ENCODE results near the gene RPN2.

The RPN2 gene

GRCh38 chr20:37243076-37243936 lies 64.2 kb downstream of the RPN2 start:
- DNase-seq (ENCODE audit: low read depth) = no peak

DNA sequence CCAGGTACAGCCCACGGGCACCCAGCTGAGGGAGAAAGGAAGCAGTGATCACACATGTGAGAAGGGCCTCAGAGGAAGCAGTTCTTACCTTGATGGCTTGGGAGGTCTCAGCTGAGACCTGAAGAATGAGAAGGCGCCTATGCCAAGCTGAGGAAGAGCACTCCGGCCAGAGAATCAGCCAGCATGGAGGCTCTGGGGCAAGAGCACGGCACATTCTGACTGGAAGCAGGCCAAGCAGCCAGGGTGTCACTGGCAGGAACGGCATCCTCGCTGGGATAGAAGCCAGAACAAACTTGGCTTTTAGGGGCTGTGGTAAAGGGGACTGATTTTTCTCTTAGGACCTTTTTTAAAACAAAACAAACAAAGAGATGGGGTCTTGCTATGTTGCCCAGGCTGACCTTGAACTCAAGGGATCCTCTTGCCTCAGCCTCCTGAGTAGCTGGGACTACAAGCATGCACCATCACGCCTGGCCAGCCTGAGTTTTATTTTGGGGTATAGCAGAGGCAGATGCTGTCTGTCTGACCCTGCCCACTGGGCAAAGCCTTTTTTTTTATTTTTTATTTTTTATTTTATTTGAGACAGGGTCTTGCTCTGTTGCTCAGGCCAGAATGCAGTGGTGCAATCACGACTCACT lies 64.9 kb downstream of the RPN2 start:
- DNase-seq (ENCODE audit: low read depth) = no peak

- no peak for DNase-seq (ENCODE audit: low read depth)
Observed at GRCh38 chr20:37244572-37244957, 65.4 kb downstream of the RPN2 start.

DNA sequence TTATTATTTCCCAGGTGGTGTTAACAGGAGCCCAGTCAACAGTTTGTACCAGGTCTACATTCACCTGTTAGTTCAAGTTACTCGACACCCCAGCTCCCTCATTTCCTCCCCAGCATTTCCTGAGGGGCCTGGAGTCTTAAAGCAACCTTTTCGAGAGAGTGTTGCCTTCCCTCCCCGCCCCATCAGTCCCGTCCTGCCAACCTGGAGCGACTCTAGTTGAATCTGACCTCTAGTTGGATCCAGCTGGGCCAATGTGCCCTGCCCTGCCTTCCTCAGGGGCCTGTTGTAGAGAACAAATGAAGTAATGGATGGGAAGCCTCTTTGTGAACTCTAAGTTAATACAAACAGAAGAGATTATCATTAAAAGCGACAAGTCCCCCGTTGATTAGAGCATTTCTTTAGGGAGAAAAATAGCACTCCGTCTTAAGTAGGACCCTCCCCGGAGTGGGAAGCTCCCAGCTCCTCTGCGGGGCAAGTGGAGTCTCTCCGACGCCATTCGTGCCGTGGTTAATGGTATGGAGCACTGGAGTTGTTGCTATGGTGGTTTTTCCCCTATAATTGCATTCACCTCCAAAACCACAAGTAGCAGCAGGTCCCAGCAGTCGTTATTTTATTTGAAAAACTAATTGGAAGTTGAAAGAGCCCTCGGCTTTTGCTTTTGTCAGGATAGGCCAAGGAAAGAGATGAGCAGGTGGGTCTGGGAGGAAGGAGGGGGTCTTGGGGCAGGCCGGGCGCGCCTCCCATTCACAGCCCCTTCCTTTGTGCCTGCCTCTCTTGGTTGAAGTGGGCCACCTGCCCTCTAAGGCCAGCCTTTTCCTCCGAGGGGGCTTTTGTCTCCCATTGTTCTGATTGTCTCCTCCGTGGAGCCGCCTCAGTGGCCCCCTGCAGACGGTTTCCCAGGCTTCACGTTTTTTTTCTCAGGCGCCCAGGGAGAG lies 66.4 kb downstream of the RPN2 start:
- DNase-seq (ENCODE audit: low read depth) = no peak

DNA sequence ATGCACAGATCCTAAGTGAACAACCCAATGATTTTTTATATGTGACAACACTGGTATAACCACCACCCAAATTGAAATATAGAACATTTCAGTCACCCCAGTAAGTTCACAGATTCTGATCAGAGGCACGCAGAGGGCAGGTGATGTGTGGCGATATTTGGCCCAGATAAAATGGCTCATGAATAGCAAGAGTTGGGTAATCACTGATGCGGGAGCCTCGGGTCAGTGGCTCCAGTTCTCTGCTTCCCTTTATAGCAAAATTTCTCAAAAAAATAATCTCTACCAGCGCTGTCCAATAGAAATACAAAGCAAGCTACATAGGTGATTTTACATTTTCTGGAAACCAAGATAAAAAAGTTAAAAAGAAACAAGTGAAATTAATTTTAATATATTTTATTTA lies 67.6 kb downstream of the RPN2 start:
- no peak for DNase-seq (ENCODE audit: low read depth)

GRCh38 chr20:37247547-37247946 lies 68.4 kb downstream of the RPN2 start:
- DNase-seq (ENCODE audit: low read depth) = no peak

DNA sequence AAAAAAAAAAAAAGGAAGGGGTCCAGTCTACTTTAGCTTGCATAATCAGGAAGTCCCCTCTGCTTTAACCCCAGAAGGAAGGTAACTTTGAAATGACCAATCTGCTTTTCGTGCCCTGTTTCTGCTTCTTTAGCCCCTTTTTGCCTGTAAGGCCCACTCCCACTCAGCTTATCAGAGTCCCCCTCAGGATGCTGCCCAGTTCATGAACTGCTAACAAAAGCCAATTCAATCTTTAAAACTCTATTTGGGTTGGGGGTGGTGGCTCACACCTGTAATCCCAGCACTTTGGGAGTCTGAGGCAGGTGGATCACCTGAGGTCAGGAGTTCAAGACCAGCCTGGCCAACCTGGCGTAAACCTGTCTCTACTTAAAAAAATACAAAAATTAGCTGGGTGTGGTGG lies 70.2 kb downstream of the RPN2 start:
- no peak for DNase-seq (ENCODE audit: low read depth)

DNA sequence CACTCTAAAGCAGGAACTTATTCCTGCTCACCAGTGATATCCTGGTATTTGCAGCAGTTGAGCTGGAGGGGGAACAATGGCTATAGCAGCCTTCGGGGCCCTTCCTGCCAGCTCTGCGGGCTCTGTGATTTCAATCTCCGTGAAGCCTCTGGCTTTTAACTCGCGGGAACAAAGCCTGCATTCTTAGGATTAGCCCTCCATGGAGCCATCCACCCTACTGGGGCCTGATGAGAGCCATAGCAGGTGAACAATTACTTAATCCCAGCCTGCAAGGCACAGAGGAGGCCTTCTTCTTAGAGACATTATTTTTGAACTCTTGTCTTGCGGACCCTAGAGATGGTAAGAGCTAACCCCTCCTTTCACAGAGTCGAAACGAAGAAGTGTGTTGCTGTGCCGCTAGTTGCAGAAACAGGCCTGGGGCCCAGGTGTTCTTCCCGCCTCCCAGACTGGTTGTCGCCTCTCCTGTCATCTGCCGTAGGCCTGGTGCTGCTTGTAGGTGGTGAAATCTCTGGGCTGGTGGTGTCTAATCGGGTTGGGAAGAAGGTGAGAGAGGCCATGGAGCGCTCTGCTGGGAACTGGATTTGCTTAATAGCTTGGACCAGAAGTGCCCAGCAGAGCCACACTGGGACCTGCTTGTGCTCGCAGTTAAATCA lies 72.8 kb downstream of the RPN2 start:
- no peak for DNase-seq (ENCODE audit: low read depth)

- no peak for DNase-seq (ENCODE audit: low read depth)
Observed at GRCh38 chr20:37253087-37253486, 74.0 kb downstream of the RPN2 start.

DNA sequence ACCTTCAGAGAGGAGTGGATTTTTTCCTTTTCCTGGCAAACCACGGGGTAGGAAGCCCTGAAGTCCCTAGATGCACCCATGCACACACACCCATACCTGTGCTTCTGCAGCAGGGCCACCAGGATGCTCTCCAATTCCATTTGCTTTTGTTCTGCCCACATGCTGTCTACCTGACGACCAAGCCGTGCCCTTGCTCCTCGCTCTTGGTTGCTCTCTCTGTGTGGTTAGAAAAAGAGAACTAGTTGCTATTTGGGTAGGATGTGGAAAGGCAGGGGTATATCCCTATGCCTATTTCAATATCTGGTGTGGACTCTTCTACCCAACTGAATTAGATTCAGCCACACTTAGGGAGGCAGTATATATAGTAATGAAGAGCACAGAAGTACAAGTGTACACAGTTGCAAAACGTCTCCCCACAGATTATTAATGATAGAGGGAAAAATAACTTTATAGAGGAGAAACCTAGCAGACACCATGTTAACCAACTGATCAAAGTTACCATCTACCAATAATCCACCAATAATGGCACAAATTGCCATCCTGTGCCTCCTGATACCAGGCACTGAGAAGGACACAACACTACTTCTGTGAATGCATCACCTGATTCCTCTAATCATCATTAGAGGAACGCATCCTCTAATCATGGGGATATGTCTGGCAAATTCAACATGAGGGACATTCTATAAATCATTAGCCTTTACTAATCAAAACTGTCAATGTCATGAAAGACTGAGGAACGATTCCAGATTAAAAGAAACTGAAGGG lies 75.2 kb downstream of the RPN2 start:
- DNase-seq (ENCODE audit: low read depth) = no peak

DNA sequence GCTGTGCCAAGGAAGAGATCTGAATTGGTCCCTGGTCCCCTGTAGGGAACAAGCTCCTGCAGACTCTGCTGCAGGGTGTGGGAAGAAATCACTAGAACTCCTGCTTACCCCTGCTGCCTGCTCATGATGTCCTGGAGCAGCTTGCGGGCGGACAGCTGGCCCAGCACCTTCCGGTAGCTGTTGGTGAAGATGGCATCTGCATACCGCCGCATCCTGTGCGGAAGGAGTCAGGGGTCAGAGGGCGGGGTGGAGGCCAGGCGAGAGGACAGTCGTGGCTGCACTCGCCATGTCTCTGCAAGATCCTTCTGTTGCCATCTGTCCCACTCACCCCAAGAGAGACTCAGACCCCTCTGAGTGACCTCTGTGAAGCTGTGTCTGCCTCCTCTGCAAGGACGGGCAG lies 77.2 kb downstream of the RPN2 start:
- no peak for DNase-seq (ENCODE audit: low read depth)

DNA sequence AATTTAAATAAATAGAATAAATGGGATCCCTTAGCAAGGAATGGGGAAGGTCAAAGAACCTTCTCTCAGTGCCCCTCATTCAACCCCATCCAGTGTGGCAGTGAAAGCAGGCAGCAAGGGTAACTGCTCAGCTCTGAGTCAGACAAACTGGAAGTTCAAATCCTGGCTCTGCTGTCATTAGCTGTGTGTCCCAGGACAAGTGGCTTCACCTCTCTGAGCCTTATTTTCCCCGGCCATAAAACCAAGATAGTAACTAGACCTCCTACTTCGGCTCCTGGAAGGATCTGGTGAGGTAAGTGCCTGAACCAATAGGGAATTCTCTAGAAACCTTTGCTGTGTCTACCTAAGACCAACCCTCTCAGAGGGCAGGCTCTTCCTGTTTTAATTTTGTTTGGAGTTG lies 78.4 kb downstream of the RPN2 start:
- DNase-seq (ENCODE audit: low read depth) = no peak

- DNase-seq (ENCODE audit: low read depth) = no peak
Observed at GRCh38 chr20:37257988-37258387, 78.9 kb downstream of the RPN2 start.

GRCh38 chr20:37259031-37259430 lies 79.9 kb downstream of the RPN2 start:
- no peak for DNase-seq (ENCODE audit: low read depth)

DNA sequence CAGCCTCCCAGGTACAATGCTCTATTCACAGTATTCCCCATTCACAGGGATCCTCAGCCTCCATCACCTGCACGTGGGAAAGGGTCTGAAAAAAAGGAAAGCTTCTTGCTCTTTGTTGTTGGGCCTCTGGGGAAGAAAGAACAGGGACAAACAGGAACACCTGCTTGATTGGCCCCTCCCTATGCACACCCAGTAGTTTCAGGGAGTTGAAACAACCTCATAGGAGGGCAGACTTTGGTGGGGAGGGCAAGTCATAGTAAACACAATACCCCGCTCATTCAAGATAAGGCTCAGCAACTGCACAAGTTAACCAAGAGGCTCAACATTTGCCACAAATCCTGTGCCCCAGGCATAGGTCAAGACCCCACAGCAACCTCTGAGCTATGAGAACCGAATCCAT lies 80.7 kb downstream of the RPN2 start:
- DNase-seq (ENCODE audit: low read depth) = no peak

GRCh38 chr20:37260923-37261322 lies 81.8 kb downstream of the RPN2 start:
- no peak for DNase-seq (ENCODE audit: low read depth)

GRCh38 chr20:37261714-37262113 lies 82.6 kb downstream of the RPN2 start, which contains the start of gene GHRH:
Gene GHRH (minus strand): TSS chr20:37261814. CDS start chr20:37256889, 4,925 bp downstream.
- no peak for DNase-seq (ENCODE audit: low read depth)

GRCh38 chr20:37262505-37262904 lies 83.4 kb downstream of the RPN2 start:
- DNase-seq (ENCODE audit: low read depth) = no peak

GRCh38 chr20:37263686-37264085 lies 84.6 kb downstream of the RPN2 start:
- no peak for DNase-seq (ENCODE audit: low read depth)

- no peak for DNase-seq (ENCODE audit: low read depth)
Observed at GRCh38 chr20:37265152-37265551, 86.0 kb downstream of the RPN2 start.

Measured in activated T-helper 9 cell treated with anti-CD3 and anti-CD28 coated beads, Interleukin-2, amount 50 U/mL, for 16 hours (primary cell).